A549 treated with AZD2906 at 1 μM for 4 hours (cell line): ENCODE results near the gene DRD4. TPM values are rescaled to one million over a fixed set of nuclear protein-coding genes. Genes with fewer than 3 reads are reported as not detected.

Source experiments
- total RNA-seq: library from RNA; stranded (reverse); fragments of 200-300 nt; extraction: Qiagen RNA extraction; gene quantifications from 5 replicates; pipeline ENCODE4 v1.2.3, GENCODE V29; 2022

The DRD4 gene
- 0.20 to 0.34 TPM (median 0.29 TPM) in 5 replicates for total RNA-seq

DNA sequence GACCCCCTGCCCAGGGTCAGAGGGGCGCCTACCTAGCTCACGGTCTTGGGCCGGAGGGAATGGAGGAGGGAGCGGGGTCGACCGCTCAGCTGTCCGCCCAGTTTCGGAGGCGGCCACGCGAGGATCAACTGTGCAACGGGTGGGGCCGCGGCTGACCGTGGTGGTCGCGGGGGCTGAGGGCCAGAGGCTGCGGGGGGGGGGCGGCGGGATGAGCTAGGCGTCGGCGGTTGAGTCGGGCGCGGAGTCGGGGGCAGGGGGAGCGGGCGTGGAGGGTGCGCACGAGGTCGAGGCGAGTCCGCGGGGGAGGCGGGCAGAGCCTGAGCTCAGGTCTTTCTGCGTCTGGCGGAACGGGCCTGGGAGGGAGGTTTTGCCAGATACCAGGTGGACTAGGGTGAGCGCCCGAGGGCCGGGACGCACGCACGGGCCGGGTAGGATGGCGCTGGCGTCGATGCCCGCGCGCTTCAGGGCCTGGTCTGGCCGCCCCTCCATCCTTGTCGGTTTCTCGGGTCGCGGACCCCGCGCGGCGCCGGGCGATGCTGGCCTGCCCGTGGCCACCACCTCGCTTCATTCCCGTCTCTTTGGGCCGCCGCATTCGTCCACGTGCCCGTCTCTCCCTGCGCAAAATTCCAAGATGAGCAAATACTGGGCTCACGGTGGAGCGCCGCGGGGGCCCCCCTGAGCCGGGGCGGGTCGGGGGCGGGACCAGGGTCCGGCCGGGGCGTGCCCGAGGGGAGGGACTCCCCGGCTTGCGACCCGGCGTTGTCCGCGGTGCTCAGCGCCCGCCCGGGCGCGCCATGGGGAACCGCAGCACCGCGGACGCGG, at the start of gene DRD4:
Gene DRD4 (plus strand): TSS at position 759 of the 822 bp plus-strand sequence. CDS start 36 bp downstream, at position 795.

DNA sequence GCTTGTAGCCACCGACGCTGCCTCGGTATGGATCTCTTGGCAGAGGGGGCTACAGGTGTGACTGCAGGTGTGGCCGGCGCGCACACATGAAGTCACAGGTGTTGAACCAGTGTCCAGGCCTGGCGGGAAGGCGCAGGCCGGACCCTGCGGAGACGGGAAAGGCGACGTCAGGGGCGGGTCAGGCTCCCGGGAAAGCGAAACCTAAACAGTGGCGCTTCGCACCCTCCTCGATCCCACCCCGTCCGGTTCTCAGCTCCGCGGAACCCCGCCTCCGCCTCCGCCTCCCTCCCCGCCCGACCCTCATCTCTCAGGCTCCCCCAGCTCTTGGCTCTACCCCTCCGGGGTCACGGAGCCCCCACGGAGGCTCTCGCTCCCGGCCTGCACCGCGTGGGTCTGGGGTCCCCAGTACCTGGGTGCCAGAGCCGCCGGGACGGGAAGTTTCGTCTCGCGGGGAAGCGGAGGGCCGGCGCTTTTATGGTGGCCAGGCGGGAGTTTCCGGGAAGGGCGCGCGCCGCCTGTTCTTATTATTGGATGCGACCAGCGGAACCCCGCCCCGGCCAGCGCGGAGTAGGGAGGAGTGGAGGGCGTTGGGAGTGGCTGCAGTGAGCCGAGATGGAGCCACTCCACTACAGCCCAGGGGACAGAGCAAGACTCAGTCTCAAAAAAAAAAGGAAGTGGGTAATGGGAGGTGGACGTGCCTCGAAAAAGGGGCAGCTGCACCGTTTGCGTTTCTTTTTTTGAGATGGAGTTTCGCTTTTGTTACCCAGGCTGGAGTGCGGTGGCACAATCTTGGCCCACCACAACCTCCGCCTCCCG, 21.4 kb upstream of the DRD4 start, which contains the start of gene IRF7:
Gene IRF7 (minus strand): TSS at position 447 of the 816 bp plus-strand sequence. CDS start 586 bp downstream, outside the sequence.

DNA sequence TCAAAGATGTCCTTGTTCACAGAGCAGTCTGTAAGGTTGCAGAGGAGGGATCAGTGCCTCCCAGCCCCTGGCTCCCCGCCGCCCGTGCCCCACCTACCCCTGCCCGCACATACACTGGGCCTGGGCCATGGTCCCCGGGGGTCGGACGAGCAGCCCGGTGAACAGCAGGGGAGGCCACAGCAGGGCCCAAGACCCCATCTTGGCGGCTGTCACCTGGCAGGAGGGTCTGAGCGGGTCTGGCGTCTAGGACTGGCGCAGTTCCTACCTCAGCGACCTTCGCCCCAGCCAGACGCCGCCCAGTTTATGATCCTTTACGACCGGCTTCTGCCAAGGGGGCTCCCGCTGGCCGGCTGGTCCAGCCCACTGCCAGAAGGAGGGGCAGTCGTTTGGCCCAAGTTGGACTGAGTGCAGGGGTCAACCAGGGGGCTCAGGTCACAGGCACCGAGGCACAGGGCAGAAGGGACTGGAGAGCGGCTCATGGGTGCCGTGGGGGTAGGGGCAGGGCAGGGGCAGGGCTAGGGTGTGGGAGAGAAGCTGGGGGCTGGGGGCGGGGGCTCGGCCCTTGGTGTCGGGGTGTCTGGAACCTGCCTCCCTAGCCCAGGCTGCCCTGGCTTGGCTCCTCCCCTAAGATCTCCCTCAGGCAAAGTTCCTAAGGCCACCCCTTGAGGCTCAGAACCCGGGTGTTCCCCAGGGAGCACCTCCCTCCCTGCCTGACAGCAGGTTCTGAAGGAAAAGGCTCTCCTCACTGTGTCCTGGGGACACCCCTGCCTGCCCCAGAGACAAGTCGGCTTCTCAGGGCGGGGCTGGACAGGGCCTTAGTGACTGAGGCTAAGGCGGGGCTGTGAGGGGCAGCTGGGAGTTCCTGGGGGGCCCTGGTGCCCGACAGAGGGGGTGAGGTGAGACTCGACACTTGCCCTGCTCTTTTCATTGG, 12.1 kb upstream of the DRD4 start, which contains the start of gene CDHR5:
Gene CDHR5 (minus strand): TSS at position 251 of the 931 bp plus-strand sequence. CDS start 53 bp downstream, at position 198.

DNA sequence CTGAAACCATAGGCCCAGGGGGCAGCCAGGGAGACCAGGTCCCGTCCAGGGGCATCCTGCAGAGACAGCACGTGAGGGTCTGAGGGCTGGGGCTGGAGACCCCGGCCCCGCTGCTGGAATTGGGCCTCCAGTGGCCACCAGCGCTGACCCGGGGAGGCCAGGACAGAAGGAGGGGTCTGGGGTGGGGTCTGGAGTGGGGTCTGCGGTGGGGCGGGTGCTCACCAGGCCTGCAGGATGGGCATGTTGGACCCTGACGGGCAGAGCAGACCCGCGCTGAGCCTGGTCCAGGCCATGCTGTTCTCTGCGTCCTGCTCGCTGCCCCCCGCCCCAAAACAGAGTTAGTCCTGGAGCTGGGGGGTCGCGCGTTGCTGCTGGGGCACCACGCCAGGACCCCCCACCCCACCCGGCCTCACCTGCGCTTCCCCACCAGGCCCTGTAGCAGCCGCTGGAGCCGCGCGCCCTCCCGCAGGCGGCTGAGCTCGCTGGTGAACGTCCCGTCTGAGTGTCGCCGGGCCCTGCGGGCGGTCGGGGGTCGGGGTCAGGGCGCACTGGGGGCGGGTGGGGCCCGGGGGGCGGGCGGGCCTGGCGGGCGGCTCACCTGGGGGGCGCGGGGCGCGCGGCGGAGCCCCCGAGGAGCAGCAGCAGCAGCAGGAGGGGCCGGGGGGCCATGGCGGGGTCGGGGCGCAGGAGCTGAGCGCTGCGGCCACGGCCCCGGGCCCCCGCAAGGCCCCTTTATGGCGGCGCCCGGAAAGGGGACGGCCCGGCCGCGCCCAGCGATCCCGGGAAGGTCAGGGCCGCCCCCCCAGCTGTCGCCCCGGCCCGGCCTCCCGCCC, 10.4 kb upstream of the DRD4 start, which contains the start of gene SCT:
Gene SCT (minus strand): TSS at position 707 of the 833 bp plus-strand sequence. CDS start 38 bp downstream, at position 669.

Other genes with a start within 250 kb of the DRD4 start
- 30.1 to 40.1 TPM (median 38.2 TPM) in 5 replicates for gene PKP3, start 243.1 kb upstream of the DRD4 start, total RNA-seq
- gene SIGIRR, start 222.3 kb upstream of the DRD4 start, total RNA-seq: 57.4 to 92.9 TPM (median 91.1 TPM) in 5 replicates
- gene ANO9, start 195.3 kb upstream of the DRD4 start, total RNA-seq: 0.44 to 1.1 TPM (median 0.70 TPM) in 5 replicates
- 34.6 to 45.9 TPM (median 44.3 TPM) in 5 replicates for gene PTDSS2, start 187.0 kb upstream of the DRD4 start, total RNA-seq
- gene RNH1, start 130.0 kb upstream of the DRD4 start, total RNA-seq: 144 to 193 TPM (median 179 TPM) in 5 replicates
- 118 to 183 TPM (median 159 TPM) in 5 replicates for gene HRAS, start 101.7 kb upstream of the DRD4 start, total RNA-seq
- 0.65 to 1.1 TPM (median 0.94 TPM) in 5 replicates for gene LRRC56, start 99.7 kb upstream of the DRD4 start, total RNA-seq
- 1.4 to 3.0 TPM (median 2.9 TPM) in 5 replicates for gene LMNTD2, start 76.5 kb upstream of the DRD4 start, total RNA-seq
- 48.7 to 64.3 TPM (median 60.3 TPM) in 5 replicates for gene RASSF7, start 76.3 kb upstream of the DRD4 start, total RNA-seq
- 32.6 to 39.0 TPM (median 36.7 TPM) in 5 replicates for gene PHRF1, start 60.8 kb upstream of the DRD4 start, total RNA-seq
- gene IRF7, start 21.3 kb upstream of the DRD4 start, total RNA-seq: 4.5 to 8.4 TPM (median 7.3 TPM) in 5 replicates
- gene CDHR5, start 12.3 kb upstream of the DRD4 start, total RNA-seq: 0.03 to 0.41 TPM (median 0.09 TPM) in 5 replicates
- not detected in 5 replicates for gene SCT, start 10.1 kb upstream of the DRD4 start, total RNA-seq
- 32.1 to 37.2 TPM (median 36.5 TPM) in 5 replicates for gene DEAF1, start 58.0 kb downstream of the DRD4 start, total RNA-seq
- 8.1 to 12.3 TPM (median 10.8 TPM) in 5 replicates for gene TMEM80, start 58.5 kb downstream of the DRD4 start, total RNA-seq
- gene EPS8L2, start 69.0 kb downstream of the DRD4 start, total RNA-seq: 75.7 to 126 TPM (median 112 TPM) in 5 replicates
- 373 to 432 TPM (median 392 TPM) in 5 replicates for gene TALDO1, start 110.2 kb downstream of the DRD4 start, total RNA-seq
- gene GATD1, start 140.2 kb downstream of the DRD4 start, total RNA-seq: 40.1 to 46.1 TPM (median 41.7 TPM) in 5 replicates
- gene CEND1, start 152.8 kb downstream of the DRD4 start, total RNA-seq: 1.6 to 2.9 TPM (median 2.1 TPM) in 5 replicates
- 21.2 to 36.1 TPM (median 32.3 TPM) in 5 replicates for gene SLC25A22, start 161.0 kb downstream of the DRD4 start, total RNA-seq
- 9.0 to 15.5 TPM (median 13.9 TPM) in 5 replicates for gene PIDD1, start 168.0 kb downstream of the DRD4 start, total RNA-seq
- 1,597 to 2,654 TPM (median 2,318 TPM) in 5 replicates for gene RPLP2, start 172.7 kb downstream of the DRD4 start, total RNA-seq
- 37.0 to 61.7 TPM (median 57.7 TPM) in 5 replicates for gene PNPLA2, start 181.6 kb downstream of the DRD4 start, total RNA-seq
- 3.3 to 7.2 TPM (median 6.2 TPM) in 5 replicates for gene CRACR2B, start 190.7 kb downstream of the DRD4 start, total RNA-seq
- 840 to 907 TPM (median 868 TPM) in 5 replicates for gene CD151, start 195.7 kb downstream of the DRD4 start, total RNA-seq
- 554 to 741 TPM (median 647 TPM) in 5 replicates for gene POLR2L, start 205.3 kb downstream of the DRD4 start, total RNA-seq
- 136 to 205 TPM (median 200 TPM) in 5 replicates for gene TSPAN4, start 205.6 kb downstream of the DRD4 start, total RNA-seq